Measurements from ENCODE around the gene SMCHD1. TPM values are rescaled to one million over a fixed set of nuclear protein-coding genes. Genes with fewer than 3 reads are reported as not detected.
A peak's percentile ranks its signal among the peaks of the same experiment; 100 is the strongest.
"Not testable (repeated sequence)": the region's sequence is repeated elsewhere in the genome, so short reads cannot be mapped to it uniquely, and the experiment has no call there.

Gene SMCHD1
- total RNA-seq, 3 donors from 2014 or later: 73.9 to 131 (median 102) TPM

DNA sequence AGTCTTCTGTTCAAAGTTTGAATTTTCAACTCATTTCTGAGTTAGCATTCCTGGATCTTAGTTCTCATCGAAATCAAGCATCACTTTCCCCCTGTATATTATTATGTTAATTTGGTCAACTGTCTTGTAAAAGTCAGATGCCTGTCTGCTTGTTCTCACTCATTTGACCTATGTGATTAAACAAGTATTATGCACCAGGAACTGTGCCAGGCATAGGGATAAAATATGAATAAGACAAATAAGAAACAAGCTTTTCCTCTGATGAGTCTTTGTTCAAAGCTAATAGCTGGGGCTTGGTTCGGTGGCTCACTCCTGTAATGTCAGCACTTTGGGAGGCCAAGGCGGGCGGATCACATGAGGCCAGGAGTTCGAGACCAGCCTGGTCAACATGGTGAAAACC lies 171.5 kb downstream of the SMCHD1 start:
- DNase-seq (ENCODE audit: low spot score in 2 of 2): no peak
- Histone ChIP-seq H3K36me3 (no peaks in the 10 kb centered on the region), H3K27me3 (no peaks in the 10 kb centered on the region), H3K4me3 (no peak overlapping the region), H3K27ac (peak overlapping the region; percentile 18 to 60), H3K9me3 (no peaks in the 10 kb centered on the region), H3K4me1 (no peaks in the 10 kb centered on the region)
- intact Hi-C loops (cut with DNase I; ENCODE audit: low total_unique reads): no loop called here
- TF ChIP-seq POLR2AphosphoS5 (IDR thresholded peaks at IDR 0.05) (no peak), CTCF (IDR thresholded peaks at IDR 0.05) (no peak), POLR2A (IDR thresholded peaks at IDR 0.05) (no peak)

DNA sequence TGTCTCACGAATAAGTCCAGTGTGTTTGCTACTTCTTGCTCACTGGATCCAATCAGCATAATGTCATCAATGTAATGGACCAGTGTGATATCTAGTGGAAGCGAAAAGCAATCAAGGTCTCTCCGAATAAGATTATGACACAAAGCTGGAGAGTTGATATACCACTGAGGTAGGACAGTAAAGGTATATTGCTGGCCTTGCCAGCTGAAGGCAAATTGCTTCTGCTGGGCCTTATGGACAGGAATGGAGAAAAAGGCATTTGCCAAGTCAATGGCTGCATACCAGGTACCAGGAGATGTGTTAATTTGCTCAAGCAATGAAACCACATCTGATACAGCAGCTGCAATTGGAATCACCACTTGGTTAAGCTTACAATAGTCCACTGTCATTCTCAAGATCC lies 180.6 kb downstream of the SMCHD1 start:
- H3K4me1 ChIP-seq; intact Hi-C loops (cut with DNase I; ENCODE audit: low total_unique reads): not testable (repeated sequence)

DNA sequence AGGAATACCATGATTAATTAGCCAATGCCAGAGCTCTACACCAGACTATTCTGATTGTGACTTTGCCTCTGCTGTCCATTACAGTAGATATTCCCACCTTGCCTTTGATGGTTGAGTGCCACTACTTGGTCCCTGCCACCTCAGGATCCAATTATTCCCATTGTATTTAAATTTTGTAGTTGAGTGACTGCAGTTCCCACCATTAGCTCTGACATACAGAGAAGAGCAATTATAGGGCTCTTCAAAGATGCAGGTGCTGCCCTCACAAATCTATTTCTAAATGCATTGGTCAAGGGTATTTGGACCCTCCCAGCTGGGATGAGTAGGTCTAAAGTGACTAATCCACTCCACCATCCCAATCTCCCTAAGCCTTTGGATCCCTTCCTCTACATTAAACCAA lies 181.8 kb downstream of the SMCHD1 start:
- DNase-seq (ENCODE audit: low spot score in 2 of 2); intact Hi-C loops (cut with DNase I; ENCODE audit: low total_unique reads): not testable (repeated sequence)

More for the DNA sequence above, 180.6 kb downstream of the SMCHD1 start:
- not testable (repeated sequence) for H3K36me3 ChIP-seq; H3K4me3 ChIP-seq; H3K27ac ChIP-seq; H3K9me3 ChIP-seq; H3K27me3 ChIP-seq; DNase-seq (ENCODE audit: low spot score in 2 of 2)

DNA sequence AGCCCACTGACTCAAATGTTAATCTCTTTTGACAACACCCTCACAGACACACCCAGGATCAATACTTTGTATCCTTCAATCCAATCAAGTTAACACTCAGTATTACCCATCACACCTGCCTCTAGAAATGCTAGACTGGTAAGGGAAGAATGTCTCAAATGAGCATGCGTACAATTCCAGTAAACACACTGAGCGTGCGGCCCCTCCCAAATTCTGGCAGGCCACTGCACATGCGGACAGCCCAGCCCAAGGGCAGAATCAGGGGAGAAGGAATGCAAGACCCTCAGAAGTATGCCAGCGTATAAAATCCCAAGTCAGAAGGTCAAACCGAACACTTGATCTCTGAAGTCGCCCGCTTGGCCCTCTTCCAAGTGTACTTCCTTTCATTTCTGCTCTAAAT lies 183.7 kb downstream of the SMCHD1 start:
- peaks cover 4 to 9% of the 10 kb centered on the region in 2 donors for H3K9me3 ChIP-seq
- no peaks in the 10 kb centered on the region for H3K36me3 ChIP-seq

More for the DNA sequence above, 181.8 kb downstream of the SMCHD1 start:
- not testable (repeated sequence) for H3K27me3 ChIP-seq, H3K27ac ChIP-seq, H3K4me1 ChIP-seq, H3K4me3 ChIP-seq, H3K9me3 ChIP-seq, H3K36me3 ChIP-seq

DNA sequence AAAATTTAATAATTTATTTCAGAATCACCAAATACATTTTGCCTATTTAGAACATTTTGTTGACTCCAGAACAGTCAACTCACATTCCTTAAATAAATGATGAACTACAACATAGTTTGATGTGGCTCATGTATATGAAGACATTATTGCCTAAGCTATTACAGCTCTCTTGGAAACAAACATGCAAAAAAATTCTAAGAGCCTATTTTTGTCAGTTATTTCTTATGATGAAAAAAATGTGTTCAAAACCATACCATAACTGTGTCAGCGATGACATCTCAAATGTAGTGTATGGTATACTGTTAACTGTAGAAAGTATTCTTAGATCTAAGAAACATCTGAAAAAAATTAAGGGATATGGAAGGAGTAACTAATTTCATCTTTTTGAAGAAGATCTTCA lies 185.0 kb downstream of the SMCHD1 start:
- H3K27me3 ChIP-seq: no peaks in the 10 kb centered on the region
- no peaks in the 10 kb centered on the region for H3K4me1 ChIP-seq
- no peak overlapping the region for H3K27ac ChIP-seq
- TF ChIP-seq POLR2A (IDR thresholded peaks at IDR 0.05) (no peak), CTCF (IDR thresholded peaks at IDR 0.05) (no peak), POLR2AphosphoS5 (IDR thresholded peaks at IDR 0.05) (no peak)
- intact Hi-C loops (cut with DNase I; ENCODE audit: low total_unique reads): no loop called here
- H3K4me3 ChIP-seq: no peak overlapping the region
- H3K36me3 ChIP-seq: no peaks in the 10 kb centered on the region
- peaks cover 4 to 9% of the 10 kb centered on the region in 2 donors for H3K9me3 ChIP-seq
- DNase-seq (ENCODE audit: low spot score in 2 of 2): no peak

More for the DNA sequence above, 183.7 kb downstream of the SMCHD1 start:
- H3K27me3 ChIP-seq: no peaks in the 10 kb centered on the region
- H3K4me3 ChIP-seq: no peak overlapping the region
- DNase-seq (ENCODE audit: low spot score in 2 of 2): no peak
- no peaks in the 10 kb centered on the region for H3K4me1 ChIP-seq
- TF ChIP-seq CTCF (IDR thresholded peaks at IDR 0.05) (no peak), POLR2AphosphoS5 (IDR thresholded peaks at IDR 0.05) (no peak), POLR2A (IDR thresholded peaks at IDR 0.05) (no peak)
- intact Hi-C loops (cut with DNase I; ENCODE audit: low total_unique reads): no loop called here
- H3K27ac ChIP-seq: no peak overlapping the region

DNA sequence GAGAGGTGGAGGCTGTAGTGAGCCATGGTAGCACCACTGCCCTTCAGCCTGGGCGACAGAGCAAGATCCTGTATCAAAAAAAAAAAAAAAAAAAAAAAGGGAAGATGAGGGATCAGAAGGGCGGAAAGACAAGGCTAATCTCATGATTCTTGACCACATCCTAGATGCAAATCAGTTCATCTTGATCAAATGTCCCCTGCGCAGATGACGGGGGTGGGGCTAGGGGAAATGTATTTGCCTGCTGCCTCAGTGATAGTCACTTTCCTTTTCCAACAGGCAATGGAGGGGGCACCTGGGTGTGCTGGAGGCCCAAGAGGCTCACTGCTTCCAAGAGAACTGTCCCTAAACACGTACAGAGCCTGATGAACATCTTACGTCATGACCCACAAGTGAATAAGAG lies 187.6 kb downstream of the SMCHD1 start:
- no peaks in the 10 kb centered on the region for H3K9me3 ChIP-seq
- peaks cover 0 to 21% of the 10 kb centered on the region in 2 donors for H3K27me3 ChIP-seq
- no peak for DNase-seq (ENCODE audit: low spot score in 2 of 2)
- intact Hi-C loops (cut with DNase I; ENCODE audit: low total_unique reads): no loop called here
- no peak for TF ChIP-seq POLR2A (IDR thresholded peaks at IDR 0.05)
- TF ChIP-seq POLR2AphosphoS5 (IDR thresholded peaks at IDR 0.05): no peak
- TF ChIP-seq CTCF (IDR thresholded peaks at IDR 0.05): no peak
- H3K36me3 ChIP-seq: no peaks in the 10 kb centered on the region
- H3K4me3 ChIP-seq: no peak overlapping the region
- H3K4me1 ChIP-seq: peaks cover 0 to 13% of the 10 kb centered on the region in 2 donors
- no peak overlapping the region for H3K27ac ChIP-seq

Data from breast epithelium (tissue), 4 donors.